ENCODE results near the gene BLTP3B. TPM values are rescaled to one million over a fixed set of nuclear protein-coding genes. Genes with fewer than 3 reads are reported as not detected.

BLTP3B gene
- total and polyA plus RNA-seq, 8 donors: 2.0 to 10.8 (median 5.2) TPM

- no peak for FAIRE-seq
Observed at GRCh38 chr12:100133200-100133599, 9.5 kb downstream of the BLTP3B start.

GRCh38 chr12:100128512-100128908 lies 14.2 kb downstream of the BLTP3B start:
- Histone ChIP-seq H3K4me3 (no peak overlapping the region), H3K27me3 (no peaks in the 10 kb centered on the region), H3K27ac (no peak overlapping the region), H3K4me1 (peaks cover 0 to 9% (median 0%) of the 10 kb centered on the region in 3 donors), H3K9me3 (no peaks in the 10 kb centered on the region), H3K36me3 (no peaks in the 10 kb centered on the region)
- DNase-seq (peak in 1 of 6 donors; percentile 11), ATAC-seq (peak in 3 of 4 donors; percentile 73 to 84 (median 76)), FAIRE-seq (no peak)
- WGBS, 2 donors: 11 to 37% methylated on average over 1 of the region's 1 CpG
- TF ChIP-seq, protein P1, sequence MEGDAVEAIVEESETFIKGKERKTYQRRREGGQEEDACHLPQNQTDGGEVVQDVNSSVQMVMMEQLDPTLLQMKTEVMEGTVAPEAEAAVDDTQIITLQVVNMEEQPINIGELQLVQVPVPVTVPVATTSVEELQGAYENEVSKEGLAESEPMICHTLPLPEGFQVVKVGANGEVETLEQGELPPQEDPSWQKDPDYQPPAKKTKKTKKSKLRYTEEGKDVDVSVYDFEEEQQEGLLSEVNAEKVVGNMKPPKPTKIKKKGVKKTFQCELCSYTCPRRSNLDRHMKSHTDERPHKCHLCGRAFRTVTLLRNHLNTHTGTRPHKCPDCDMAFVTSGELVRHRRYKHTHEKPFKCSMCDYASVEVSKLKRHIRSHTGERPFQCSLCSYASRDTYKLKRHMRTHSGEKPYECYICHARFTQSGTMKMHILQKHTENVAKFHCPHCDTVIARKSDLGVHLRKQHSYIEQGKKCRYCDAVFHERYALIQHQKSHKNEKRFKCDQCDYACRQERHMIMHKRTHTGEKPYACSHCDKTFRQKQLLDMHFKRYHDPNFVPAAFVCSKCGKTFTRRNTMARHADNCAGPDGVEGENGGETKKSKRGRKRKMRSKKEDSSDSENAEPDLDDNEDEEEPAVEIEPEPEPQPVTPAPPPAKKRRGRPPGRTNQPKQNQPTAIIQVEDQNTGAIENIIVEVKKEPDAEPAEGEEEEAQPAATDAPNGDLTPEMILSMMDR (IDR thresholded peaks at IDR 0.05): no peak
- intact Hi-C loops (cut with DNase I): no loop called here

More at GRCh38 chr12:100133200-100133599, 9.5 kb downstream of the BLTP3B start:
- DNase-seq (no peak), ATAC-seq (no peak)
- peaks cover 0 to 1% (median 0%) of the 10 kb centered on the region in 3 donors for H3K4me1 ChIP-seq
- no peaks in the 10 kb centered on the region for H3K27me3 ChIP-seq
- intact Hi-C loops (cut with DNase I): no loop called here
- TF ChIP-seq, protein P1 (IDR thresholded peaks at IDR 0.05): no peak
- H3K36me3 ChIP-seq: no peaks in the 10 kb centered on the region
- H3K4me3 ChIP-seq: no peak overlapping the region
- WGBS, 2 donors: 76 to 78% methylated on average over 2 of the region's 2 CpGs
- H3K27ac ChIP-seq: no peak overlapping the region
- H3K9me3 ChIP-seq: no peaks in the 10 kb centered on the region

DNA sequence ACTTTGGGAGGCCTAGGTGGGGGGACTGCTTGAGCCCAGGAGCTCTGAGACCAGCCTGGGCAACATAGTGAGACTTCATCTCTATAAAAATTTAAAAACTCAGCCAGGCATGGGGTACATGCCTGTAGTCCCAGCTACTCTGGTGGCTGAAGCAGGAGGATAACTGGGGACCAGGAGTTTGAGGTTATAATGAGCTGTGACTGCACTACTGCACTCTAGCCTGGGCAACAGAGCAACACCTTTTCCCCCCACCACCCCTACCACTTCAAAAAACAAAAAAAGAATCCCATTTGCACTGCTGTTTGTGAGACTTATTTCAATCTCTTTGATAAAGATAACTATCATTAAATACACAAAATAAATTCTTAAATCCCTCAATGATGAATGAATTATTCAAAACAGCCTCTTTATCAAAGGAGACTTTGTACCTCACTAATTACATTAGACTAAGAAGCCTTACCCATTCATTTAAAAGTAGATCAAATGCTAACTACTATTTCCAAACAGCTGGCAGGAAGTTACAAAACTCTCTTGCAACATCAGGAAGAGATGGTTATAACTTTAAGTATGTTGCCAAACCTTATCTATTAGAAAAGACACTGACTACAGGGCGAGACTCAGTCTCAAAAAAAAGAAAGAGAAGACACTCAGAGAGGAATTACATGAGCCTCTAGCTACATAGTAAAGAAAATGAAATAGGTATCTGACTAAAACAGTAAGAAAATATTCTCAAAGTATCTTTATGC lies 14.7 kb downstream of the BLTP3B start:
- ATAC-seq (peak in 3 of 4 donors; percentile 34 to 74 (median 48)), FAIRE-seq (peak; percentile 29)

GRCh38 chr12:100123316-100124095 lies 19.2 kb downstream of the BLTP3B start:
- H3K4me3 ChIP-seq: no peak overlapping the region
- peaks cover 0 to 9% (median 0%) of the 10 kb centered on the region in 3 donors for H3K4me1 ChIP-seq
- DNase-seq: no peak
- peak in 1 of 4 donors; percentile 31 for ATAC-seq
- H3K9me3 ChIP-seq: no peaks in the 10 kb centered on the region
- WGBS, 2 donors: 72 to 76% methylated on average over 8 of the region's 8 CpGs
- intact Hi-C loops (cut with DNase I): no loop called here
- no peaks in the 10 kb centered on the region for H3K27me3 ChIP-seq
- no peak for FAIRE-seq
- H3K27ac ChIP-seq: no peak overlapping the region
- TF ChIP-seq, protein P1 (IDR thresholded peaks at IDR 0.05): no peak
- H3K36me3 ChIP-seq: no peaks in the 10 kb centered on the region

More for the DNA sequence above, 14.7 kb downstream of the BLTP3B start:
- H3K36me3 ChIP-seq: no peaks in the 10 kb centered on the region
- peaks cover 0 to 9% (median 0%) of the 10 kb centered on the region in 3 donors for H3K4me1 ChIP-seq
- TF ChIP-seq, protein P1 (IDR thresholded peaks at IDR 0.05): no peak
- no peak overlapping the region for H3K4me3 ChIP-seq
- intact Hi-C loops (cut with DNase I): no loop called here
- 41 to 61% methylated on average over 1 of the region's 1 CpG for WGBS, 2 donors
- no peak for DNase-seq
- H3K27me3 ChIP-seq: no peaks in the 10 kb centered on the region
- H3K9me3 ChIP-seq: no peaks in the 10 kb centered on the region
- no peak overlapping the region for H3K27ac ChIP-seq

Data from pancreas (tissue), 10 donors.